HepG2 (cell line): ENCODE data around the gene ZIM2.
A peak's percentile ranks its signal among the peaks of the same experiment; 100 is the strongest.

Experiments used
- CHD4 ChIP-seq: fragments of 200-600 bp; sonication (generic); IDR thresholded peaks from 2 replicates; pipeline ENCODE4 v1.7.0; 2017; ENCODE audit warnings: mild to moderate bottlenecking, low read length, borderline replicate concordance
- CTCF ChIP-seq: sonication (generic); formaldehyde crosslinking; IDR thresholded peaks from 2 replicates; pipeline ENCODE4 v1.5.0; 2020; ENCODE audit warnings: mild to moderate bottlenecking, missing genetic modification reagents, moderate library complexity
- DZIP1 ChIP-seq: sonication (generic); formaldehyde crosslinking; IDR thresholded peaks from 2 replicates; pipeline ENCODE4 v1.5.0; 2020; ENCODE audit warnings: mild to moderate bottlenecking, missing genetic modification reagents
- E2F1 ChIP-seq: sonication (generic); formaldehyde crosslinking; IDR thresholded peaks from 2 replicates; pipeline ENCODE4 v1.5.0; 2020; ENCODE audit warnings: missing genetic modification reagents
- GTF2F1 ChIP-seq: fragments of 150-350 bp; IDR thresholded peaks from 2 replicates; pipeline ENCODE4 v1.6.1; 2014; ENCODE audit warnings: low read length
- IKZF5 ChIP-seq: IDR thresholded peaks from 2 replicates; pipeline ENCODE4 v1.6.1; 2018; ENCODE audit warnings: missing genetic modification reagents, mild to moderate bottlenecking, missing compliant biosample characterization
- KAT7 ChIP-seq: IDR thresholded peaks from 2 replicates; pipeline ENCODE4 v1.6.1; 2018; ENCODE audit warnings: borderline replicate concordance, missing compliant biosample characterization
- TEF ChIP-seq: sonication (generic); formaldehyde crosslinking; IDR thresholded peaks from 2 replicates; pipeline ENCODE4 v1.5.0; 2020; ENCODE audit warnings: missing genetic modification reagents
- TP53 ChIP-seq: sonication (generic); formaldehyde crosslinking; conservative IDR thresholded peaks from 2 replicates; pipeline ENCODE4 v1.4.0; 2020; ENCODE audit warnings: missing genetic modification reagents
- ZNF839 ChIP-seq: sonication (generic); formaldehyde crosslinking; IDR thresholded peaks from 2 replicates; pipeline ENCODE4 v1.4.0; 2020; ENCODE audit warnings: missing genetic modification reagents, mild to moderate bottlenecking, borderline replicate concordance

GRCh38 chr19:56821209-56821608, 19.3 kb downstream of the ZIM2 start:
- no peak for TF ChIP-seq GTF2F1
- no peak for TF ChIP-seq KAT7 (CRISPR knock-in tag)
- no peak for TF ChIP-seq TEF (CRISPR knock-in tag)
- no peak for TF ChIP-seq DZIP1 (CRISPR knock-in tag)
- no peak for TF ChIP-seq E2F1 (CRISPR knock-in tag)
- TF ChIP-seq ZNF839 (CRISPR knock-in tag): no peak
- TF ChIP-seq IKZF5: no peak
- TF ChIP-seq TP53 (CRISPR knock-in tag): no peak
- TF ChIP-seq CHD4: no peak
- TF ChIP-seq CTCF (CRISPR knock-in tag): peak; percentile 38
